HG03280 (cell line): Measurements from ENCODE around the gene COPG2.
"Not testable (repeated sequence)": the region's sequence is repeated elsewhere in the genome, so short reads cannot be mapped to it uniquely, and the experiment has no call there.

Source experiments
- ATAC-seq: cut with Tn5 transposase; IDR thresholded peaks from one replicate; pipeline ENCODE4 v1.9.1; 2021; ENCODE audit warnings: mild to moderate bottlenecking, moderate library complexity; ENCODE audit not compliant: unreplicated experiment

The COPG2 gene

DNA sequence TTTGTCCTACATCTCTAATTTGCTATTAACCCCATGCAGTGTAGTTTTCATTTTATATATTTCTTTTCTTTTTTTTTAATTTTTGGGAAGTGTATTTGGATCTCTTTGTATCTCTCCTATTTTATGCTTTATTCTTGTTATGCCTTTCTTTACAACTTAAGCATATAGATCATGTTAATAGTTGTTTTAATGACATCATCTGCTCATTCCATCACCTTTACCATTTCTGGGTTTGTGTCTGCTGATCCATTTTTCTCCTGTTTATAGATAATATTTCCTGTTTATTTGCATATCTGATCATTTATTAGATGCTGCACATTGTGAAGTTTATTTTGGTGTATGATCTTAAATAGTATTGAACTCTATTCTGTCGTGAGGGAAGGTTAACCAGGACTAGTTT is 13.7 kb downstream of the COPG2 start:
- no peak for ATAC-seq

DNA sequence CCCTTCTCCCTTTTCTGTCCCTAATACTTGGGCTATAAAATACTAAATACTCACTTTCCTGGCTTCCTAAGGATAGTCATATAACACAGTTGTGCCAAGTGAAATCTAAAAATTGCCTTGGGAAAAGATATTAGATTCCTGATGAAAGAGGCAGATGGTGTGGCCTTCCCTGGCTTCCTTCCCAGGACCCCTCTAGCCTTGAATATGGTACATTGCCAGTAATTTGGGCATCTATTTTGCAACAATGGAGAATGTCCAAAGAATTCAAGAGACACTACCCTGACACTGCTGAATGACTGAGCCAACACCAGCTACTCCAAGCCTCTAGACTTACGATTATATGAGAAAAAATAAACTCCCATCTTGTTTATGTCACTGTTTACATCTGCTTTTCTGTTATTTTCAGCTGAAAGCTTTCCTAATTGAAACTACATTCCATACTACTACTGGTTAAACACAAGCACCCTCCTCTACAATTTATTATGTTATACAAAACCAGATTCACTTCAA is 17.9 kb downstream of the COPG2 start:
- ATAC-seq: no peak

DNA sequence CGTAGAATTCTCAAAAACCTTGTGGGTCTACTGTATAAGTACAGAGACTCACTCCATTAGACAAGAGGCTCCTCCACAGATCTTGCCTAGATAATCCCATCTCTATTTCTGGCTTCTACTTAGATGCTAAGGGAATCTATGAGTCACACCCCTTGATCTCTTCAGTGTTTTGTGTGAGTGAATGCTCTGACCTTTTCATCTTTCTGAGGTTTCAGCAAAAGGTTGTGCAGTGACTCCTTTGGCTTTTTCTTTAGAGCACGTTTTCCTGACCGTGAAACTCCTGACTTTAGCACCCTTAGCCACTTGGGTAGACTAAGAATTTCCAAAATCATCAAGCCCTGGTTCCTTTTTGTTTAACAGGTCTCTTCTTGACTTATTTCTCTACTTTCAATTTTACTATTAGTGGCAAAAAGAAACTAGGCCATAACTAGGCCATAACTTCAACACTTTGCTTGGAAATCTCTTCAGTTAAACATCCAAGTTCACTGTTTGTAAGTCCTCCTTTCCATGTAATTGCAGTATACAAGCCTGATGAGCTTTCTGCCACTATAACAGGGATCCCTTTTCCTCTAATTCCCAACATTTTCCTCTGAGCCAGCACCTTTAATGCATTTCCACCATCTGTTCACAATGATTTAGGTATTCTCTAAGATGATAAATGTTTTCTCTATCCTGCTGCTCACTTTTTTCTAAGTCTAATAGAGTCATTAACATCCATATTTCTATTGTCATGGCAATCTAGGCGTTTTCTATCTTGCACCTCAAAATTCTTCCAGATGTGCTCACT is 19.4 kb downstream of the COPG2 start:
- no peak for ATAC-seq

DNA sequence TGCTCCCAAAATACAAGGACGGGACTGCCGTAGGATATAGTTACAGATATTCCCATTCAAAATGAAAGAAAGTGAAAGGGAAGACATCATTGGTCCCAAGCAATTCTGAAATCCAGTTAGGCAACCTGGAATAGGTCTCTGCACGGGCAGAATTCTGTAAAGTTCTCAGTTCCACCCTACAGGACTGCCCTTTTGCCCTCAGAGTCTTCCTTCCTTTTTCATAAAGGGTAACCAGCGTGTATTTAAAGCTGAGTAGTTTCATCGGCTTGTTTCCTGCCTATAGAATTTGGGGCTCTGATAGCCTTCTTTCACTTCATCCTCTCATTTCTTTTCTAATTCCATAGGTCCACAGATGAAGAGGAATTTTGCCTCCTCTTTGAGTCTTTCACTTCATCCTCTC is 20.0 kb downstream of the COPG2 start:
- no peak for ATAC-seq

DNA sequence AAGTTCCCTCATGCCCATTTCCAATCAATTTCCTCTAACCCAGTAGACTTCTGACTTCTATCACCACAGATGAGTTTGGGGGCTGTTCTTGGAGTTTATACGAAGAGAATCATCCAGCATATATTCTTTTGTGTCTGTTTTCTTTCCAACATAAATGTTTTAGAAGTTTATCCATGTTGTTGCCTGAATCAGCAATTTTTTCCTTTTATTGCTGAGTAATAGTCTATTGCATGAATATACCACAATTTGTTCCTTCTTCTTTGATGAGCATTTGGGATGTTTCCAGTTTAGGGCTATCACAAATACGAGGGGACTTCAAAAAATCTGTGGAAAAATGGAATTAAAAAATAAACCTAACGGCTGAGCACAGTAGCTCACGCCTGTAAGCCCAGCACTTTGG is 26.2 kb downstream of the COPG2 start:
- ATAC-seq: no peak

DNA sequence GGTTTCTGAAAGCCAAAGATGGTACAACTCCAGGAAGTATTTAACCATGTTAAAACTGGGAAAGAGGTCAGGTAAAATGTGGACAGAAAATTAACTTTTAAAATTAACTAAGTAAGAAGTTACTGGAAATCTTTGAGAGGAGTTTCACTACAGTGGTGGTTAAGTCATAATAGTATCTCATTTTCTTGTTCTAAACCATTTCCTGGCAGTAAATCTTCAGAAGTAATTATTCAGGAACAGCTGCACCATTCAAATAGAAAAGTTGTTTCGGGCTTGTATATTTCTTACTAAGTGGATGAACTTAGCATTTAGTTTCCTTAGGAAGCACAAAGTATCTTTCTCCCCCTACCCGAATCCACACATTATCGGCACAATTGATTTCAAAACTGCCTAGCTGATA is 27.1 kb downstream of the COPG2 start:
- no peak for ATAC-seq

DNA sequence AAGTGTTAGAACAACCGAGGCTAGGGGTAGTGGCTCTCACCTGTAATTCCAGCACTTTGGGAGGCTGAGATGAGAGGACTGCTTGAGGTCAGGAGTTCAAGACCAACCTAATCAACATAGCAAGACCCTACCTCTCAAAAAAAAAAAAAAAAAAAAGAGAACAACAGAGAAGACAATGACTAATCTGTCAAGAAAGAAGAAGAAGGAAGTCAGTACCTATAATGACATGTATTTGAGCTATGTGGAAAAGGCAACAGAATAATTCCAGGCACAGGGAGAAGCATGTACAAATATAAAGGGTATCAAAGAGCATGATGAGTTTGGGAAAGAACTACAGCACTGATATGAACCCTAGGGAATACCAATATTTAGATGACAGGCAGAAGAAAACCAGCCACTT is 27.5 kb downstream of the COPG2 start:
- no peak for ATAC-seq

DNA sequence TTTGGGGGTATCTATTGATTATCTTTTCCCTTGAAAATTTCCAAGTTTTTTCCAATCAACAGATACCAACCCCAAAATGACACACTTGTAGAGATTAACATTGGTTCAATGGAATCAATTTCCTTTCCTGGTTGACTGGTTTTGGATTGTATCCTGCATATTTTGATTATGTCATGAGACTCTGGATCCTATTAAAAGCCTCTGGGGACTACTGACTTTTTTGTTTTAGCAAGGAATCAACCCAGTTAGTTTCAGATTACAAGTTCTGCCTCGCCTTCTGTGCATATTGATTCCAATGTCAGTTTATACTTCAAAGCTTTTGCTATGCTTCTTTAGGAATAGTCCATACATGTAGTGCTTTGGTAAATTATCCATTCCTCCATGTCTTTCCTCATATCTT is 29.2 kb downstream of the COPG2 start:
- ATAC-seq: no peak

DNA sequence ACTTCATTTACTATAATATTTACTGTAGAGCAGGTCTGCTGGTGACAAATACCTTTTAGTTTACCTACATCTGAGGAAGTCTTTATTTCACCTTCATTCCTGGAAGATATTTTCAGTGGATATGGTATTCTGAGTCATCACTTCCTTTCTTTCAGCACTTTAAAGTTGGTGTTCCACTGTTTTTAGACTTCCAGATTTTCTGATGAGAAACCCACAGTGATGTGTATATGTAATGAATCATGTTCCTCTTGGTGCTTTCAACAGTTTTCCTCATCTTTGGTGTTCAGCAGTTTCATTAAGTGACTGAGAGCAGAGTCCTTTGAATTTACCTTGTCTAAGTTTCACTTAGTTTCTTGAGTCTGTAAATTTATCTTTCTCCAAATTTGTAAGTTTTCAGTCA is 36.4 kb downstream of the COPG2 start:
- ATAC-seq: no peak

DNA sequence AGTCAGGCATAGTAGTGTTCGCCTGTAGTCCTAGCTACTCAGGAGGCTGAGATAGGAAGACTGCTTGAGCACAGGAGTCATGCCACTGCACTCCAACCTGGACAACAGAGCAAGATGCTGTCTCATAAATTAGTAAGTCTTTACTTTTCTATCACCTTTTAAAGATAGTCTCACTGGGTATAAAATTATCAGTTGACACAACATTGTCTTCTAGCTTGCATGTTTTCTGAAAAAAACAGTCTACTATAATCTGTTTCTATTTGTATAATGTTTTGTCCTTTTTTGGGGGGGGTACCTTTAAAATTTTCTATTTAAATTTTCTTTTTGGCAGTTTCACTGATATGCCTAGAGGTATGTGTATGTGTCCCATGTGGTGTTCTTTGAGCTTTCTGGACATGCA is 39.6 kb downstream of the COPG2 start:
- ATAC-seq: no peak

DNA sequence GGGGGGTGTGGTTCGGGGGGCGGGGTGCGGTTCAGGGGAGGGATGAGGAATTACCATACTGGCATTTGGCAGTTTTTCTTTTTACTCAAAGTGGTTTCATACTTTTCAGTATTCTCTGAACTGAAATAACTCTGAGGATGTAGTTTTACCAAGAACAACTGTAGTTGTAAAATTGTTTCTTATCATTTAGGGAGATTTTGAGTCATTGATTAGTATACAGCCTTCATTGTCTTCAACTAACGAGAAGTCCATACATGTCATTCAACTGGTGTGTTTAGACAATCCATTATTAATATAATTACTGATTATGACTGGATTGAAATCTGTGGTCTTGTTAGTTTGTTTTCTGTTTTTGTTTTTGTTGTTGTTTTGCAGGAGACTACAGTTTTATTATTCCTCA is 40.8 kb downstream of the COPG2 start:
- no peak for ATAC-seq

DNA sequence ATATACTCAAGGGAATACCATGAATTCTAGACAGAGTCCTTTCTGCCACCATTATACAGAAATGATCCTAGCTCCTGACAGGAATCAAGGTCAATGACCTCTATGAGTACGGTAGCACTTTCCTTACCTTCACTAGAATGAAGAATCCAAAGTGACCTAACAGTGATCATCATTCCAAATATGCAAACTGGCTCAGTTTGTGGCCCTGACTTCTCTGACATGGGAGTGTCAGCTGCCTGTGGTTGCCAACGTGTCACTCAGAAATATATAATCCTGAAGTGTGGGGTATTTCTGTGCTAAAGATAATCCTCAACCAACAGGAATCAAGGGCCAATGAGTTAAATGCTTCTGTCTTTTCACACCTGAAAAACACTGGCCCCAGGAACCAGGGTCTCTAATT is 45.7 kb downstream of the COPG2 start:
- no peak for ATAC-seq

DNA sequence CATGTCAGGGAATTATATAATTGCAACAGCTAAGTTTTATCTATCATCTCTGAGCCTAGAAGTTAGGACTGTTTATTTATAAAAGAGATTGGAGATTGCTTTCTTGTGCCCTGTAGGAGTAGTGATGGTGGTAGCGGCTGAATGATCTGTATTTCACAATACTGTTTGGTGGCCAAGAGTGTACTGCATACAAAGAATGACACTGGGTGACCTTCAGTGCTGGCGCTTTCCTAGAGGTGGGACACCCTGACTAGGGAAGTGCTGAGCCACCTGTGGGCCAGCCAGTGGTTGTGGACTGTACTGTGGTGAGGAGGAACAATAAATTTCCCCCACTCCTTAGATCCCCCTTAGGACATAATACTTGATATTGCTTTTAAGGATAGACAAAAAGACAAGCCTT is 53.0 kb downstream of the COPG2 start:
- no peak for ATAC-seq

DNA sequence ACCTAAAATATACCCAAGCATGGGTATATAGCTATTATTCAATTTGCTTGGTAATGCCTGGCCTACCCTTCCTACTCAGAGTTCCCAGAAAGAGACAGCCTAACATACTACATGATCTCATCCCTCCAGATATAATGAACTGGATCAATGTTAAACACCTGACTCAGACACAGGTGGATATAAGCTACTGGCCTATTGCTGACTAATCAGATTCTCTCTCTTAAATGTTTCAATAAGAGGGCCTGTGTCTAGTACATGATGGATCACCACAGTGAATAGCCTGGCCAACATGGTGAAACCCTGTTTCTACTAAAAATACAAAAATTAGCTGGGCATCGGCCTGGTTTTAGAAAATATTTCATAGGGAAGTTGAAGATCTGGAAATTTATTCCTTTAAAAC is 54.1 kb downstream of the COPG2 start:
- no peak for ATAC-seq

DNA sequence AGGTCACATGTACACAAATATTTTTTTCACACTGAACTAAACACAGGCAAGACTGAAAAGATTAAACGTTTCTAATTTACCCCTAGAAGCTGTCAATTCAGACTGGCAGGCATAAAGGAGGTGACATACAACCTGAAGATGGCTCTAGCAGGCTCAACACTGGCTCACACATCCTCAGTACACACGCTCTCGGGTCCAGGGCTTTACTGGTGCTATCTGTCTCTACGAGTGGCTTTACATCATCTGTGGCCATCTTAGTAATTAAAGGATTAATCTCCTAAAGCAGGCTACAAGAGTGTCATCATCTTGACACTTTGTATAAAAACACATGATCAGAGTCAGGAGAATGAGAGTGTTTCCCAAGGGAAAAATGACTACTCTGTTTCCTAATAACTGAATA is 57.3 kb downstream of the COPG2 start:
- no peak for ATAC-seq

DNA sequence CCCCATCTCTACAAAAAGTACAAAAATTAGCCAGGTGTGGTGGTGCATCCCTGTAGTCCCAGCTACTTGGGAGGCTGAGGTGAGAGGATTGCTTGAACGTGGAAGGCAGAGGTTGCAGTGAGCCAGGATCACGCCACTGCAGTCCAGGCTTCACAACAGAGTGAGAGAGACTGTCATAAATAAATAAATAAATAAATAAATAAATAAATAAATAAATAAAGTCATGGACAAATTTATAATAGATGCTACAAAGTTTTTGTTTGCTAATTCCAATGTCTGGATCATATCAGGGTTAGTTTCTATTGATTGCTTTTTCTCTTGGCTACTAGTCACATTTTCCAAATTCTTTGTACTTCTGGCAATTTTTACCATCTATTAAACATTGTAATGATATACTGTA is 61.5 kb downstream of the COPG2 start:
- ATAC-seq: not testable (repeated sequence)

DNA sequence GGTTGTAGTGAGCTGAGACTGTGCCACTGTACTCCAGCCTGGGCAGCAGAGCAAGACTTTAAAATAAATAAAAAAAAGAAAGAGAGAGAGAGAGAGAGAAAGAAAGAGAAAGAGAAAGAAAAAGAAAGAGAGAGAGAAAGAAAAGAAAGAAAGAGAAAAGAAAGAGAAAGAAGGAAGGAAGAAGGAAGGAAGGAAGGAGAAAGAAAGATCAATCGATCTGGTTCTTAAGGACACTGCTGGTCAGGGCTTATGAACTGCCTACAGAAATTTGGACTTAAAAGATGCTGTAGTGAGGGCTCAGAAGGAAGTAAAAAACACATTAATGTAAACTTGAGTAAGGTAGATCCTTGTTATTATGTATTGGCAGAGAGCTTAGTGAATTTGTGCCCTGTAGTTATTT is 62.4 kb downstream of the COPG2 start:
- no peak for ATAC-seq

DNA sequence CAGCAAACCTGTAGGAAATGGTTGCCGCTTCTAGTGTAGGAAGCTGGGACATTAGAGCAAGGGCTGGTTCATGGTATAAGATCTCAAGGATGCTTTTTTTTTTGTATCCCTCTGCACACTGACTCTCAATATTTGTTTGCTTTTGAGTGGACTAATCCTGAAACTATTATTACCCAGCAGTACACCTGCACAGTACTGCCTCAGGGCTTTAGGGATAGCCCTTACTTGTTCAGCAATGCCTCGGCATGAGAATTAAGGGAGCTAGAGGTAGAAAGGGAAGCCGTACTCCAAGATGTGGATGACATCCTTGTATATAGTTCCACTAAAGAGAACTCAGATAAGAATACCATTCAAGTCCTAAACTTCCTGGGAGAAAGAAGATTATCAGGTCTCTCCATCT is 70.5 kb downstream of the COPG2 start:
- no peak for ATAC-seq

DNA sequence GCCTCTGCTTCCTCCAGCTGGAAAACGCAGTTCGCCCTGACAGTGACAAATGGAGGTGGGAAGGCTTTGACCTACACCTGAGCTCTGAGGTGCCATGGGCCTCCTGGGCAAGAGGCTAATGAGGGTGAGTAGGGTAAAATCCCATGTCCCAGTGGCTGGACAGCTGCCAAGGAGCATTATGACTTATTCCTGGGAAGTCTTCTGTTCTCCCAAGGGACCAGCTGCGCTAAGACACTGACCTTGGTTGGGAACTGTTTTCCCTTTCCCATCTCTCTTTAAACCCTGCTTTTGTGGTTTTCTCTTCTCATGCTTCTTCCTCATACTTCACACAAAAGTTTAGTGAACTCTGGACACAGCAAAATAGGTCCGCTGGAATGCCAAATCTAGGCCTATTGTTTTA is 72.6 kb downstream of the COPG2 start:
- ATAC-seq: no peak

DNA sequence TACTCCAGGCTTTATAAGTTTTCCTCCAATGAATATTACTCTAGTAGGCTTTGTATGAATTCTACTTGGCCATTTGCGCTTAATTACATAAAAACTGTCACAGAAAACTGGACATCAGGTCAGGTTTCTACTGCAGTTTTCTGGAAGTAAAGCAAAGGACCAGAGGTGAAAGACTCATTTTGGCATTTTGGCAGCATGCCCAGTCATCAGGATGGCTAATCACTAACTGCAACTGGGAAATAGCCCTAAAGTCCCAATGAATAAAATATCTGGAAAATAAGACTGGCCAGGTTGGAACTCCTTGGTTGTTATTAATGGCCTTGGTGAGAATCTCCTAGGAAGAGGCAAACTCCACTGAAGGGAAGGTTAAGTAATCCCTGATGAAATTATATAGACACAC is 75.5 kb downstream of the COPG2 start:
- ATAC-seq: no peak

DNA sequence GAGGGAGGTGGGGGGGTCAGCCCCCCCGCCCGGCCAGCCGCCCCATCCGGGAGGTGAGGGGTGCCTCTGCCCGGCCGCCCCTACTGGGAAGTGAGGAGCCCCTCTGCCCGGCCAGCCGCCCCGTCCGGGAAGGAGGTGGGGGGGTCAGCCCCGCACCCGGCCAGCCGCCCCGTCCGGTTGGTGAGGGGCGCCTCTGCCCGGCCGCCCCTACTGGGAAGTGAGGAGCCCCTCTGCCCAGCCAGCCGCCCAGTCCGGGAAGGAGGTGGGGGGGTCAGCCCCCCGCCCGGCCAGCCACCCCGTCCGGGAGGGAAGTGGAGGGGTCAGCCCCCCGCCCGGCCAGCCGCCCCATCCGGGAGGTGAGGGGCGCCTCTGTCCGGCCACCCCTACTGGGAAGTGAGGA is 77.1 kb downstream of the COPG2 start:
- ATAC-seq: not testable (repeated sequence)

DNA sequence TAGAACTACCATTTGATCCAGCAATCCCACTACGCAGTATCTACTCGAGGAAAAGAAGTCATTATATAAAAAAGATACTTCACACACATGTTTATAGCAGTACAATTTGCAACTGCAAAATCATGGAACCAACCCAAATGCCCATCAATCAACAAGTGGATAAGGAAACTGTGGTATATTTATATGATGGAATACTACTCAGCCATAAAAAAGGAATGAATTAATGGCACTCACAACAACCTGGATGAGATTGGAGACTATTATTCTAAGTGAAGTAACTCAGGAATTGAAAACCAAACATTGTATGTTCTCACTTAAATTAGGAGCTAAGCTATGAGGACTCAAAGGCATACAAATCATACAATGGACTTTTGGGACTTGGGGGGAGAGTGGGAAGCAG is 82.6 kb downstream of the COPG2 start:
- not testable (repeated sequence) for ATAC-seq

DNA sequence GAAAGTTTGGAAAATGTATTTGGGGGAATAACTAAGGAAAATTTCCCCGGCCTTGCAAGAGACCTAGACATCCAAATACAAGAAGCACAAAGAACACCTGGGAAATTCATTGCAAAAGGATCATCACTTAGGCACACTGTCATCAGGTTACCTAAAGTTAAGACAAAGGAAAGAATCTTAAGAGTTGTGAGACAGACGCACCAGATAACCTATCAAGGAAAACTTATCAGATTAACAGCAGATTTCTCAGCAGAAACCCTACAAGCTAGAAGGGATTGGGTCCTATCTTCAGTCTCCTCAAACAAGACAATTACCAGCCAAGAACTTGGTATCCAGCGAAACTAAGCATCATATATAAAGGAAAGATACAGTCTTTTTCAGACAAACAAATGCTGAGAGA is 93.4 kb downstream of the COPG2 start:
- ATAC-seq: not testable (repeated sequence)
